Measurements from ENCODE around the gene LBHD1.
"Not testable (repeated sequence)": the region's sequence is repeated elsewhere in the genome, so short reads cannot be mapped to it uniquely, and the experiment has no call there.

The LBHD1 gene

DNA sequence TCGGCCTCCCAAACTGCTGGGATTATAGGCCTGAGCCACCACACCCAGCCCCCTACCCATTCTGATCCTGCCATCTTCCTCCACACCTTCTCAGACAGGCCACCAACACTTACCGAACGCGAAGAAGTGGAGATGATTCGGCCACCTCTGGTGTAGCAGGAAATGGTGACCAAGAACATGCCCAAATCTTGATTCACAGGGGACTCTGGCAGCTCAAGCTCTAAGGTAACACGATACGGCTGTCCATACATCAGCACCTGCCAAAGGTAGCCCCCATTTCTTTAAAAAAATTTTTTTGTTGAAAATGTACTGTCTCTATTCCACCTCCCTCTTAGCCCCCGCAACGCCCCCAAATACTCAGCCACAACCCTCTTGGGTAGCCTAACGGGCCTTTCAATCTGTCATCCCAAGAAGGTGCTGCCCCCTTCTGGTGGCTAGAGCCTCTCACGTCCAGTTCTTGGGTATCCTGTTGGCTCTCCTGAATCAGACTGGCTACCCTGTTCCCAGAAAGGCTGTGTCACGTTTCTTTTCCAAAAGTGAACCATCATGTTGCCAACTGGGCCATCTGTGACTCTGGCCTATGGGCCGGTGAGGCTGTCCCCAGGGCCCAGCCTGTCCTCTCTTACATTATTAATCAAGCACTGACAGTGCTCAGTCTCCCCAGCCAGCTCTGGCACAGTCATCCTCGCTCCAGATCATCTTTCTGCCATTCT is 22.5 kb upstream of the LBHD1 start:
- peak; percentile 53 to 64 for DNase-seq (ENCODE audit: low read depth in 2 of 2, low spot score in 1 of 2)

DNA sequence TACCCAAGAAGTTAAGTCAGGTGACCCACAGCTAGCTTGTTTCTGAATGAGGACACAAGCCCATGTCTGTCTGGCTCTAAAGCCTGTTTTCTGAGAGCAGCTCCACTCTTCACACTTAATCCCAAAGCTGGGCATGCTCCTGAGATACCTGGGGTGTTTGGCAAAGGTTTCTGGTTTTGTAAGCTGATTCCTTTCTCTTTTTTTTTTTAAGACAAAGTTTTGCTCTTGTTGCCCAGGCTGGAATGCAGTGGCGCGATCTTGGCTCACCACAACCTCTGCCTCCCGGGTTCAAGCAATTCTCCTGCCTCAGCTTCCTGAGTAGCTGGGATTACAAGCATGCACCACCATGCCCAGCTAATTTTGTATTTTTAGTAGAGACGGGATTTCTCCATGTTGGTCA is 21.6 kb upstream of the LBHD1 start:
- DNase-seq (ENCODE audit: low read depth in 2 of 2, low spot score in 1 of 2), result not testable (repeated sequence)

DNA sequence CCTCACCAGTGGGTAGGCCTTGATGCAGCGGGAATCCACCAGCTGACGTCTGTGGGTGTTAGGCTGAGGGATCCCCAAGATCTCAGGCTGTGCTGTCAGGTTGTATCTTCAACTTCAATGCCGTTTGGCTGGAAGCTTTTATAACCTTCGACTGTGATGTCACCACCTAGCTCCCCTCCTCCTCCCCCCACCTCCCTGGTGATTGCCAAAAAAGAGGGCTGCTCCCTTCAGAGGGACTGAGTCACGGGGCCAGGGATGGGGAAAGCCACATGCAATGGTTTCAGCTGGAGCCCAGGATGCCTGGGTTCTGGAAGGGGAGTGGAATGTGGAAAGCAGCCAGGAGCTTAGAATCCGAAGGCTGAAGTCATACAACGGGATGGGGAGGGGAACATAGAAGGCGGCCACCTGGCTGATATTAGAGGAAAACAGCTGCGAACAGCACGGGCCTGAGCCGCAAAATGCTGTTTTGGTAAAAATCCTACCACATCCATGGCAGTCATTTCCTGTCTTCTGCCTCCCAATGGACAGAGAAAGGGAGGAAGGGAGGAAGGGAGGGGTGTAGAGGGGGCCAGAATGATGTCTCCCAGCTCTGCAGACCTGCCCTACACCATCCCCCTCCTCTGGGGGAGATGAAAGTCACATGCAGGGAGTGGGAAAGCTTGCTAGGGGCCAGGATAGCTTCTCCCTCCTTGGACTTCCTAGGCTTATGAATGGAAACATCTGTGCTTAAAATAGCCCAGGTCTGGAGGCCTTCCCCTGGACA is 17.5 kb upstream of the LBHD1 start, which contains the start of gene LRRN4CL:
Gene LRRN4CL (minus strand): TSS at position 110 of the 763 bp plus-strand sequence. CDS start 1,022 bp downstream, outside the sequence.
- no peak for DNase-seq (ENCODE audit: low read depth in 2 of 2, low spot score in 1 of 2)

DNA sequence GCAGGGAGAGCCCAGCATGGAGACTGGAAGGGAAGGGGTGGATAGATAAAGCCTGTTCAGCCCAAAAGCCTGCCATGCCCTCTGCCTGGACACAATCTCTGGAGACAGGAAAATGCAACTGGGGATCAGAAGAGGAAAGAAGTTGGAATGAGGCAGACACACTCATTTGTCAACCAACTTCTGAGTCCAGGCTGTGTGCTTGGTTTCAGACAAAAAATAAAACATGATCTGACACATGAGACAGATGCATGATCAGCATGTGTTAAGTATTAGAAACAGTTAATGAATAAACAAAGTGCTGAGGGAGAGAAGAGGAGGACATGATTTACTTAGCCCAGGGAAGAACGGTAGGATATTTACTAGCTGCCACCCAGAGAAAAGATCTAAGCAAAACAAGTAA is 16.4 kb upstream of the LBHD1 start:
- no peak for DNase-seq (ENCODE audit: low read depth in 2 of 2, low spot score in 1 of 2)

DNA sequence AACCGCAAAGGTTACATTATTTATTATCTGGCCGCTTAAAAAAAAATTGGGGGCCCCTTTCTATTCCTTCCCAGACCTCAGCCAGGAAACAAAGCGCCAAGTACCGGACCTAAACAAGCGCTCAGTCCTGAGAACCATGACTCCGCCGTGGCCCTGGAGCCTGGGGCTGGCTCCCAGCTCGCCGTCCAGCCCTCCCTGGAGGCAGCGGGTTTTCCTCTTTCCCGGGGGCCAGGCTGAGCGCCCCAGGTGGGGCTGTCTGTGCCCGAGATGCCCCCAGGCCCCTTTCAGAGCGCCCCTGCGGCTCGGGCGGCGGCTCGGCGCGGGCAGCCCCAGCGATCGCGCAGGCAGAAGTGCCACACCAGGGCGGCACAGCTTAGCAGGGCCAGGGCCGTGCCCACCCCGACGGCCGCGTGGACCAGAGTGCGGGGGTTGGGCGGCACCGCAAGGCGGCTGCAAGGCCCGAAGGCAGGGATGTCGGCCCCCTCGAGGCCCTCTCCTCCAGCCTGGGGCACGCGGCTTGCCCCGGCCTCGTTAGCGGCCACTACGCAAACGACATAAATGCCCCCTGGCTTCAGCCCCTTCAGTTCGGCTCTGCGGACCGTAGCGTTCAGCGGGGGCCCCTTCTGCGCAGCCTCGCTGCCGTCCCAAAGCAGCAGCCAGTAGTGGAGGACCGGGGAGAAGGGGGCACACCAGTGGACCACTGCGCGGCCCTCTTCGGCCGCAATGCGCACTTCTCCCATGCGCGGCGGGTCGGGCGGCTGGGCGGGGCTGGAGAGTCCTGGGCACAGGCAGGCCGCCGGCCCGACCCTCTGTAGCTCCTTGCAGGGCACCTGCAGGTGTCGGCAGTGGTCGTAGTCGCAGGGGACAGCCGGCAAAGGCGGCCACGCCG is 15.7 kb upstream of the LBHD1 start:
- no peak for DNase-seq (ENCODE audit: low read depth in 2 of 2, low spot score in 1 of 2)

DNA sequence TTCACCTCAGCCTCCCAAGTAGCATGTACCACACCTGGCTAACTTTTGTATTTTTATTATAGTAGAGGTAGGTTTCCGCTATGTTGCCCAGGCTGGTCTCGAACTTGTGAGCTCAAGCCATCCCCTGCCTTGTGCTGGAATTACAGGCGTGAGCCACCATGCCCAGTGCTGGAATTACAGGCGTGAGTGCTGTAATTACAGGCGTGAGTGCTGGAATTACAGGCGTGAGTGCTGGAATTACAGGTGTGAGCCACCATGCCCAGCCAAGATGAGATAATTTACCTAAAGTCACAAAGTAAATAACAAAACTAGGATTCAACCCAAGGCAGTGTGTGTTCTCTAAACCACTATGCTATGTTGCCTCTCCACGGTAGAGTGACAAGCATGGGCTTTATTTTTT is 10.5 kb upstream of the LBHD1 start:
- no peak for DNase-seq (ENCODE audit: low read depth in 2 of 2, low spot score in 1 of 2)

DNA sequence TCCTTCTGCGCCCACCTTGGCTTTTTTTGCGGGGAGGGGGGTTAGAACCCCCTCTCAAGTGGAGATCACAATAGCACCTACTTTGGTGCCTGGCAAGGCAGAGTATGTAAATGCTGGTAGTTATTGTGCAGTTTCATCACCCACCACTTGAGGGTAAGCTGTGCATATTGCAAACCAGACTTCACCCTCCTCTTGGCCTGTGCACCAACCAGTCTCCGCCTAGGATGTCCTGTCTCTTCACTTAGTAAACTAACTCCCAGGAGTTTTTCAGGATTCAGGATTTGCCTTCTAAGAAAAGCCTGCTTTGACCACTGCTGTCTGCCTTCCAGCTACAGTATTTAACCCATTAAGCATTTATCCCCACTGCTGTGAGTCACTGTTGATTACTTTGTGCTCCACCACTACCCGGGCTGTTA is 8.8 kb upstream of the LBHD1 start:
- no peak for DNase-seq (ENCODE audit: low read depth in 2 of 2, low spot score in 1 of 2)

DNA sequence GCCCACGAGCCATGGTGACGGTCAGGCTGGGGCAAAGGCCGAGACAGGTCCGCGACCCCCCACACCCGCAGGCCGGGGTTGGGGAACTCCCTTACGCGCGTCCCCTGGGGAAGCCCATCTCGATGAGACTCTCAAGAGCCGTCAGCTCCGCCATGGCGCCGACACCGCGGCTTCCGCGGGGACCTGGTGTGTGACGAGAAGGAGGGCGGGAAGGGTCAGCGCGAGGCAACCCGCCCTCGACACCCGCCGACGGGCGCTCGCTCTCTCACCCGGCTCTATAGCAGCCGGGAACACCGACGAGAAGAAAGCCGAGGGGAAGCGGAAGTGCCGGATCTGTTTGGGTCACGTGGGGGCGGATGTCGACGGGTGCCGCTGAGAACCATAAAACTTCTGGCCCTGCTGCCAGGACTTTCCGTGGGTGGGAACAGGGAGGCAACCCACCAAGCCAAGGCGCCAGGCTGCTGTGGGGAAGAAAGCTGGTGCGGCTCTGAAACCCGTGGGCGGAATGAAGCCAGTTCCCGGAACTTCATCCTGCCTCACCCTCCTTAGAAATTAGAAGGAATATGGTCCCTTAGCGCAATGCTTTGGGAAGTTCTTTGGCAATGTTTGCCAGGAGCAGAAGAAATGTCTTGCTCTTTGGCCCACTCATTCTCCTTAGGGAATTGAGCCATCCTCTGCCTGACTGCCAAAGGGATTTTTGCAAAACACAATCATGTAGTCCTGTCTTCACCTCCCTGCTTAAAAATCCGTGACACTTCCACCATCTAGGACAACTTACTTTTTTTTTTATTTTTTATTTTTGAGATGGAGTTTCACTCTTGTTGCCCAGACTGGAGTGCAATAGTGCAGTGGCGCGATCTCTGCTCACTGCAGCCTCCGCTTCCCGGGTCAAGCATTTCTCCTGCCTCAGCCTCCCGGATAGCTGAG is 7.0 kb upstream of the LBHD1 start, which contains the start of gene UBXN1:
Gene UBXN1 (minus strand): TSS at position 304 of the 927 bp plus-strand sequence. CDS start 150 bp downstream, at position 154.
- peak; percentile 67 to 69 for DNase-seq (ENCODE audit: low read depth in 2 of 2, low spot score in 1 of 2)

DNA sequence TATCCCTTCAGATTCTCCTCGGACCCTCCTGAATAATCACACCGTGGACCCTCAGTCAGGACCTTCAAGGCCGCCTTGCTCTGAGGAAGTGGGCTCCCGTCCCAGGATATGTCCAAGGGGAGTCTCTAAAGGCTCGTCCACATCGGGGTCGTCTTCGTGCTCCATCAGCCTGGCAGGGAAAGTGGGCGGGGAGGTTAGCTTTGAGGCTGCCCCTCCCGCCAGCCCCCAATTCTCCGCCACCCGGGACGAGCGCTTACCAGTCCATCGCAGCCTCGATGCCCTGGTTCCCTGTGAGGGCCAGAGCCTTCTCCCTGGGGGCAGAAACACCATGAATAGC is 6.3 kb upstream of the LBHD1 start:
- no peak for DNase-seq (ENCODE audit: low read depth in 2 of 2, low spot score in 1 of 2)

DNA sequence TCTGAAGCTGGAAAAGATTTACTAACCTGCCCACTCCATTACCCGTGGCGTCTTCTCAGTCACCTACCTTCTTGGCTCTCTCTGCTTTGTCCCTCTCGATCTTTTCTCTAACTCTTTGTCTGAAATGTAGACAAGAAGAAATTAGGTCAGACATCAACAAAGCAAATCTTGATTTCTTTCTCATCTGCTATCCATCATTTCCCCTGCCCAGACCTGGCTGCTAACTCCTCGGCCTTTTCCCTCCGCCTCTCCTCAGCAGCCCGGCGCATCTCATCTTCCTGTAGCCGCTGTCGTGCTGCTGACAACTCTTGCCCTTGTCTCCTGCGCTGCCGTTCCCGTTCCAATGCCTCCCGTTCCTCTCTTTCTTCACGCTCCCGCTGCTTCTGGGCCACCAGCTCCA is 5.6 kb upstream of the LBHD1 start:
- no peak for DNase-seq (ENCODE audit: low read depth in 2 of 2, low spot score in 1 of 2)

DNA sequence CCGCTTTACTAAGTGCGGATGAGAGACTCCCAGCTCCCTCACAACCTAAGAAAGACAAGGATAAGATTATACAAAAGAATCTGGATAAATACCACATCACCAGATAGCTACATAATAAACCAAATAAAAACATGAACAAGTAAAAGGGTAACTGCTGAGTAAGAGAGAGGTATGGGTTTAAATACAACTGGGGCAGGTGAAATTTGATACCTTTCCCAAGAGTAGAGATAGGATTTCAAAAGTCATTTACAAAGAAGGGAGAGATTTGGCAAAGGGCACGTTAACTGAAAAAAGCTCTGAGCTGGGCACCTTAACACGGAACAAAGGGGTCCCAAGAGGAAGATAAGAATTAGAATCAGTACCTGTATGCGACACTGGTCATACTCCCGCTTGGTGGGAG is 5.1 kb upstream of the LBHD1 start:
- DNase-seq (ENCODE audit: low read depth in 2 of 2, low spot score in 1 of 2), result no peak

DNA sequence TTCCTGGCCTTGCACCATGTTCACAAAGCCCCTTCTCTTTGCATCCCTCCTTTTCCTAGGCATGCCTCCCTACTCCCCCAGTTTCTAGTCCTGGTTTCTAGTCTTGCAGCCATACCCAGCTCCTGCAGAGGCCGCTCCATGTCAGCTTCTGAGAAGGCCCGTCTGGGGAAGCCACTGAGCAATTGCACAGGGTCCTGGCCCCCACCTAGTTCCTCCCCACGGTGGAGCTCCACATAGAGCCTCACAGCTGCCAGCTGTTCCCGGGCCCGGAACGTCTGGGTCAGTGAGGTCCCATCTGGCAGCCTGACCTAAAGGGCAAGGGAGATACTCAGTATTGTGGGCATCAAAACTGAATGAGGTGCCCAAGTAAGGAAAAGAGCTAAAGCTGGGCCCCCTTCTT is 4.6 kb upstream of the LBHD1 start:
- DNase-seq (ENCODE audit: low read depth in 2 of 2, low spot score in 1 of 2), result no peak

DNA sequence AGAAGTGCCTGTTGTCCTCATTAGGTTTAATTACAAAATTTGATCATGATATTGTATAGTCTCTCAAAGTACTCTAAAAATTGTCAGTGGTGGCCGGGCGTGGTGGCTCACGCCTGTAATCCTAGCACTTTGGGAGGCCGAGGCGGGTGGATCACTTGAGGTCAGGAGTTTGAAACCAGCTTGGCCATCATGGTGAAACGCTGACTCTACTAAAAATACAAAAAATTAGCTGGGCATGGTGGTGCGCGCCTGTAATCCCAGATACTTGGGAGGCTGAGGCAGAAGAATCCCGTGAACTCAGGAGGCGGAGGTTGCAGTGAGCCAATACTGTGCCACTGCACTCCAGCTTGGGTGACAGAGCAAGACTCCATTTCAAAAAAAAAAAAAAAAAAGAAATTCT is 3.3 kb upstream of the LBHD1 start:
- not testable (repeated sequence) for DNase-seq (ENCODE audit: low read depth in 2 of 2, low spot score in 1 of 2)

DNA sequence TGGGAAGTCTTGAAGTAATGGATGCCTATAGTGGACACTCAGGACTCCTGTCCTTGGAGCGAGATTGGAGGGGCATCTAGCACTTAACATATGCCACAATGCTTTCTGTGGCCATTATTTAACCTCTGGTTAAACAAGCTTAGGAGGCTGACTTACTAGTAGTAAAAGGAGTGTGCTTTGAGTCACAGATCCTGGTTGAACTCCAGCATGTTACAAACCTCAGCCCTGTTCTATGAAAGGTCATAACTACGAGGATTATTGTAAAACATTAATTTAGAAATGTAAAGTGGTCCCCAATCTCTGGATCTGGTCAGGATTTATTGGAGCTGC is 1.1 kb upstream of the LBHD1 start:
- DNase-seq (ENCODE audit: low read depth in 2 of 2, low spot score in 1 of 2), result no peak

DNA sequence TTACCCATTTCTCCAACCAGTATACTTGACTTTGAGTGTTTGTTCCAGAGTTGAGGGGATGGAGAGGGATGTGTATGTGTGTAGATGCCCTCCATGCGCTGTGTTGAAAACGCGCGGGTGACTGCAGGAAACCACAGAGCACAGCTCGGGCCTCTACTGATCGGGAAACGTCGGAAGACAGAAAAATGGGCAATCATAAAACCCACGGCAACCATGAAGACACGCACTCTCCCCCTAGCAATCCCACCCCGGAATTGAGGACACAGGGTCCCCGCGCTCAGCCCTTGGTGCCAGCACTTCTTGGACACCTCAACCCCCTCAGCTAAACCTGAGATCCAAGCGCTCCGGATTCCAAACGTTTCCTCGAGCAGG is 845 bp downstream of the LBHD1 start:
- no peak for DNase-seq (ENCODE audit: low read depth in 2 of 2, low spot score in 1 of 2)

DNA sequence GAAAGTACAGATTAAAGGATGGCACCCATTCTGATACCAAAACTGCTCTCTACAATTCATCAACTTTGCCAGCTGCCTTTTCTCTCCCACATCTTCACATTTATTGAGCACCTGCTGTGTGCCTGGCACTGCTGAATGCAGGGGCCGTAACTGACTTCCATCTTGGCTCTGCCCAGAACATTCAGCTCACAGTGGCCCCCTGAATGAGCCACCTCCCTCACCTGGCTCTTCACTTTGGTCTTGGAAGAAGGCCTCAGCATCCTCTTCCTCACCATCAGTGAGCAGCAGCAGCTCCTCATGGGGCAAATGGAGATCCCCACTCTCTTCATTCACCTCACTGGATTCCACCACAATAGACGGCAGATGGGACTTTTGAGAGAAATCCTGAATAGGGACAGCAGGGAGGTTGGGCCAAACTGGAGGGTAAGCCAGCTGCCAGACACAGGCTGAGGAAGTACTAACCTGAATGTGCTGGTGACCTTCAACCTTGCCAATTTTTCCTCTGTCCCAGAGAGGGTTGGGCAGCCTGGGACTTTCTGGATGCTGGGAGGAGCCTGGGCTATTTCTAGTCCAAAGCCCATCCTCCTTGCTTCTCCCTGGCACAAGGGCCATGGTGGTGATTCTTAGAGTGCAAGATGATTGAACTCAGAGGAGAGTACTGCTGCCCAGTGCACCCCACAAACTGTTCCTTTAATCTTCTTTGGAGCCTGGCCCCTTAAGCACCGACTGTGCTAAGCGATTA is 2.5 kb downstream of the LBHD1 start:
- no peak for DNase-seq (ENCODE audit: low read depth in 2 of 2, low spot score in 1 of 2)

DNA sequence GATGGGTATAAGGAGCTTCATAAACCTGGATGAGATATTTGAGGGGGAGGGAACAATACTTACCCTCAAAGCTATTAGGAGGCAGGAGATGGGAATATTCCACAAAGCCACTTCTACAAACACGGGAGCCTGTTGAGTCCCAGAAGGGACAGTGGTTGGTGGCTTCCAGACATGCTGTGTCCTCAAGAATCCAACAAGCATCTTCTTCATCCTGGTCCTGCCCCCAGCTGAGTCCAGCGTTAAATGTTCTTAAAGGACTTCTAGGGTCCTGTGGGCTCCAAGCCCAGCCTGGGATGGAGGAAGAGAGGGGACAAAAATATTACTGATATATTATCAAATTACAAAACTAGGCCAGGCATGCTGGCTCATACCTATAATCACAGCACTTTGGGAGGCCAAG is 4.6 kb downstream of the LBHD1 start:
- no peak for DNase-seq (ENCODE audit: low read depth in 2 of 2, low spot score in 1 of 2)

DNA sequence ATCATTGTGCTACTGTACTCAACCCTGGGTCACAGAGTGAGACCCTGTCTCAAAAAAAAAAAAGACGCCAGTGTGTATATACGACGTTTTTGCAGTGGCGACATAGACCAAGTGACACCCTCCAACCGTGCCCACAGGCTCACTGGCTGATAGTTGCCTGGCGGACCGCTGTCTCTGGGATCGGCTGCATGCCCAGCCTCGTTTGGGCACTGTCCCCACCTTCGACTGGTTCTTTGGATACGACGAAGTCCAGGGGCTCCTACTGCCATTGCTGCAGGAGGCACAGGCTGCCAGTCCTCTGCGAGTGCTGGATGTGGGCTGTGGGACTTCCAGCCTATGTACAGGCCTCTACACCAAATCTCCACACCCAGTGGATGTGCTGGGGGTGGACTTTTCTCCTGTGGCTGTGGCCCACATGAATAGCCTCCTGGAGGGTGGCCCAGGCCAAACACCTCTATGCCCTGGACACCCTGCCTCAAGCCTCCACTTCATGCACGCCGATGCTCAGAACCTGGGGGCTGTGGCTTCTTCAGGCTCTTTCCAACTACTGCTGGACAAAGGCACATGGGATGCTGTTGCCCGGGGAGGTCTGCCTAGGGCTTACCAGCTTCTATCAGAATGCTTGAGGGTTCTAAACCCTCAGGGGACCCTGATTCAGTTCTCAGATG is 5.7 kb downstream of the LBHD1 start:
- DNase-seq (ENCODE audit: low read depth in 2 of 2, low spot score in 1 of 2), result no peak

DNA sequence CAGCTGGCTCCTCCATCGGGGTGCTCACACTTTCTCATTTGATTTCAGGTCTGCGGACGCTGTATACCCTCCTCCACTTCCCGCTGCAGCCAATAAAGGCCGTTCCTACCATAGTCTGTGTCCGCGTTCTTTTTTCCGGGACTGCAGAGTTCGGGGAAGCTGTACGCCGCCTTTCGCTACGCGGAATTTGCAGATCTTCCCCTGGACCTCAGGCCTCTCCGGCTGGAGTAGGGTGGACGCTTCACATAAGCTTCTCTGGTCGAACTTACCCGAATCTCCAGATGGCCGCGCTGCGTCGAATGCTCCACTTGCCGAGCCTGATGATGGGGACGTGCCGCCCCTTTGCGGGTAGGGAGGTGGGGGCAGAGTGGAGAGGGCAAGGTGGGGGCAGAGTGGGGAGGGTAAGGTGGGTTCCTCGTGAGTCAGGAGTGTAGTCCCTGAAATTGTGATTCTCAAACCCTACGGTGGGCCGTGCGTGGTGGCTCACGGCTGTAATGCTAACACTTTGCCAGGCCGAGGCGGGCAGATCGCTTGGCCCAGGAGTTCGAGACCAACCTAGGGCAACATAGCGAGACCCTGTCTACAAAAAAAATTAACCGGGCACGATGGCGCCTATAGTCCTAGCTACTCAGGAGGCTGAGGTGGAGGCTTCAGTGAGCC is 6.3 kb downstream of the LBHD1 start:
- DNase-seq (ENCODE audit: low read depth in 2 of 2, low spot score in 1 of 2), result peak; percentile 17 to 45
